ENCODE data around the gene PRR19. TPM values are rescaled to one million over a fixed set of nuclear protein-coding genes. Genes with fewer than 3 reads are reported as not detected.

Gene PRR19
- total RNA-seq, 1 donor from 2014 or later = 1.4 TPM

GRCh38 chr19:42271045-42271419 lies 30.9 kb upstream of the PRR19 start:
- no peak for DNase-seq

DNA sequence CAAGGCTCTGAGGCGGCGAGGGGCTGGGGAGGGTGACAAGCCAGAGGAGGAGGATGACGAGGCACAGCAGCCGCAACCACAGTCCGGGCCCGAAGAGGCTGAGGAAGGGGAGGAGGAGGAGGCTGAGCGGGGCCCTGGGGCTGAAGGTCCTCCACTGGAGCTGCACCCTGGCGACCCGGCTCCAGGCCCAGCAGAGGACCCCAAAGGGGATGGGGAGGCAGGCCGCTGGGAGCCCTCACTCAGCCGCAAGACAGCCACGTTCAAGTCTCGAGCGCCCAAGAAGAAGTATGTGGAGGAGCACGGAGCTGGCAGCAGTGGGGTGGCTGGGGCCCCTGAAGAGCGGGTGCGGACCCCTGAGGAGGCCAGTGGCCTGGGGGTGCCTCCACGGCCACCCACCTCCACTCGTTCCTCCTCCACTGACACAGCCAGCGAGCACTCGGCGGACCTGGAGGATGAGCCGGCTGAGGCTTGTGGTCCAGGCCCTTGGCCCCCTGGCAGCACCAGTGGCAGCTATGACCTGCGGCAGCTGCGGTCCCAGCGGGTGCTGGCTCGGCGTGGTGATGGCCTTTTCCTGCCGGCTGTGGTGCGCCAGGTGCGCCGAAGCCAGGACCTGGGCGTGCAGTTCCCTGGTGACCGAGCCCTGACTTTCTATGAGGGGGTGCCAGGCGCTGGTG lies 29.9 kb upstream of the PRR19 start:
- DNase-seq = no peak

DNA sequence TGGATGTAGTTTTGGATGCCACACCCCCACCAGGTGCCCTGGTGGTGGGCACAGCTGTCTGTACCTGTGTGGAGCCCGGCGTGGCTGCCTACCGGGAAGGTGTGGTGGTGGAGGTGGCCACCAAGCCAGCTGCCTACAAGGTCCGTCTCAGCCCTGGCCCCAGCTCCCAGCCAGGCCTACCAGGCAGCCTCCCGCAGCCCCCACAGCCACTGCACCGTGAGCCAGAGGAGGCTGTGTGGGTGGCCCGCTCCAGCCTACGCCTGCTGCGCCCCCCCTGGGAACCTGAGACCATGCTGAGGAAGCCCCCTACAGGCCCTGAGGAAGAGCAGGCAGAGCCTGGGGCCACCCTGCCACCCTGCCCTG lies 29.4 kb upstream of the PRR19 start:
- DNase-seq = no peak

- DNase-seq = no peak
Observed at GRCh38 chr19:42272989-42273406, 28.9 kb upstream of the PRR19 start.

GRCh38 chr19:42273407-42274064 lies 28.4 kb upstream of the PRR19 start:
- no peak for DNase-seq

- DNase-seq = no peak
Observed at GRCh38 chr19:42274065-42274682, 27.8 kb upstream of the PRR19 start.

GRCh38 chr19:42275103-42275502 lies 26.8 kb upstream of the PRR19 start:
- DNase-seq = no peak

DNA sequence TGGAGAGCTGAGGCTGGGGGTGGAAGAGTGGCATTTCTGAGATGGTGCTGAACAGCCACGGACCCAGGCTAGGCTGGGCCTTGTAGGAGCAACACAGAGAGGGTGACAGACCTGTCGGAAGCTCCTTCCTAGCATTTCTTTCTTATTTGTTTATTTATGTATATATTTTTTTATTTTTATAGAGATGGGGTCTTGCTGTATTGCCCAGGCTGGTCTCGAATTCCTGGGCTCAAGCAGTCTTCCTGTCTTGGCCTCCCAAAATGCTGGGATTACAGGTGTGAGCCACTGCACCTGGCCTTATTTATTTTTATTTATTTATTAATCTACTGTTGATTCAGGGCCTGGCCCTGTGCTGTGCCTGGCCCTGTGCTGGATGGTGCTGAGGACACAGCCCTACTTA lies 26.4 kb upstream of the PRR19 start:
- no peak for DNase-seq

- no peak for DNase-seq
Observed at GRCh38 chr19:42276284-42276683, 25.6 kb upstream of the PRR19 start.

DNA sequence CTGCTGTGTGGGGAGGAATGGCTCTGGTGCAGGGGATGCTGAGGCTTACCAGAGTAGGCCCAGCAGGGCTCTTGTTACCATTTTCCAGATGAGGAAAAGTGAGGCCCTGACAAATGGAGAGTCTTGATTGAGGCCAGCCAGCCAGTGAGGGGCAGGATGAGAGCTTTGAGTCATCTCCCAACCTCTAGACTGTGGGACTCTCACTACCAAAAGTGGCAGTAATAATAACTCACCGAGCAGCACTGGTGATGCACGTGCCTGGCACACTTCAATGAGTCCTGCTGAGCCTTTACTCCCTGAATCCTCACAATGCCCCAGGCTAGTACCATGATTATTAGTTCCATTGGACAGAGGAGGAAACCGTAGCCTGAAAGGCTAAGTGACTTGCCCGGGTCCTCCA lies 25.1 kb upstream of the PRR19 start:
- DNase-seq = no peak

- no peak for DNase-seq
Observed at GRCh38 chr19:42277821-42278451, 24.0 kb upstream of the PRR19 start.

DNA sequence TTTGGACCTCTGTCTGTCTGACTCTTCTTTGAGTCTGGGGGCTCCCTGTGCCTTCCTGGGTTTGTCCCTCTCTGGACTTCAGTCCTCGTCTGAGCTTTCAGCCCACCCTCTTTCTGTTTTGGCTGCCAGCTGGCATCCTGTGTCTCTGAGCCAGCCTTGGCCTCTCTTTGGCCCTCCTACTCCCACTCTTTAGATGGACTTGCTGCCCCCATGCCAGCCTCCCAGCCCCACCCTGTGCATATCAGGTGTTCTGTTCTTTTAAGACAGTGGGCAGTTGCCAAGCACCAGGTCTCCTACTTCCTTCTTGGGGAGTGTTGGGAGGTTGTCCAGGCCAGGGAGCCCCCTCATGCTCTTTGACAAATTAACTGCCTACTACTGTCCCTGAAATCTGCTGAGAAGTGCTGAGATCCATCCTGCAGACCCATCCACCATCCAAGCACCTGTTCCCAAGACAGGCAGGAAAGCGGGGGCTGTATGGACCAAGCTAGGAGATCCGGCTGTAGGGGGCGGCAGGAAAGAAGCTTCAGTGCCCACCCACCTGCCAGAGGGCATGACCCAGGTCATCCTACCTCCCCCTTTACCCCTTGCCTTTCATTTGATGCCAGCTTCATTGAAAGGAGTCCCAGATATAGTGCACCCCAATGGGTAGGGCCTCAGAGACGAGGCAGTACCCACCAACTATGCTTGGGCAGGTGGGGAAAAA lies 23.3 kb upstream of the PRR19 start:
- DNase-seq = no peak

GRCh38 chr19:42279155-42279901 lies 22.6 kb upstream of the PRR19 start:
- no peak for DNase-seq

GRCh38 chr19:42279902-42280814 lies 21.8 kb upstream of the PRR19 start:
- peak; percentile 94 for DNase-seq

DNA sequence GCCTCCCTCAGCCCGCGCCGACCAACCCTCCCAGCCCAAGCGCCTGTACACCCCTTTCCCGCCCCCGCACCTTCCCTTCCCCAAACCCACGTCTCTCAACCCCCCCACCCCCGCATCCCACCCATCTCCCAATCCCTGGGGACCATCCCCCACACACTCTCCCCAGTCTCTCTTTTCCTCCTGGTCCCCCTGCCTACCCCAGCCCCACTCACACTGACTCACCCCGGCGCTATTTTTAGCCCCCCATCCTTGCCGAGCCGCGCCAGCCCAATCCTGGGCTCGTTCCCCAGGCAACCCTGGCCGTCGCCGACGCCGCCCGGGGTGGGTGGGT lies 21.2 kb upstream of the PRR19 start:
- DNase-seq = peak; percentile 85

DNA sequence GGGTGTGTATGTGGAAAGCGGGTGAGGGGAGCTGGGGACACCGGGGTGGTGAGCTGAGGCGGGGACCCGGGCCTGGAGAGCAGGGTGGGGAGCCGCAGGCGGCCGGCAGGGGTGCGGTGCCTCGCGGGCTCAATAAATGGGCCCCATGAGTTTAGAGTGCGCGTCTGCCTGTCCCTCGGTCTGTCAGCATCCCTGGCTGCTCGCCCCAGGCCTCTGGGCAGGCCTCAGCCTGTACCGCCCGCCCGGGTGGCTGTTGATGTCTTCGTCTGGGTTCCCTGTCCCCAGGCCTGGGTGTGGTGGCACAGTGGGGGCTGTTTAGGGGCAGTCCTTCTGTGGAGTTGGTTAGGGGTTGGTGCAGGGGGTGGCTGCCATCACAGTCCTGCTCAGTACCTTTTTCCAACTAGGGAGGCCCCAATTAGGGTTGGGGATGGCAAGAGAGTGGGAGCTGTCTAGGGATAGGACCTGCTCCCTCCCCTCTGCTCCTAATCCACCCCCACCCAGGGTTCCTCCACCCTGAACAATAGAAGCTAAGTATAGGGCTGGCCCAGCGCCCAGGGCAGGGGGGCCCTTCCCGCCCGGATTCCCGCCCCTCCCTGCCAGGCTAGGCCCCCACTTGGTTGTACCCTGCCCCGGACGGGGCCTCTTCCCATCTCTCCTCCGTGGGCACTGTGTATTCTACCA lies 20.6 kb upstream of the PRR19 start:
- peak; percentile 54 for DNase-seq

- DNase-seq = no peak
Observed at GRCh38 chr19:42281827-42282762, 19.8 kb upstream of the PRR19 start.

DNA sequence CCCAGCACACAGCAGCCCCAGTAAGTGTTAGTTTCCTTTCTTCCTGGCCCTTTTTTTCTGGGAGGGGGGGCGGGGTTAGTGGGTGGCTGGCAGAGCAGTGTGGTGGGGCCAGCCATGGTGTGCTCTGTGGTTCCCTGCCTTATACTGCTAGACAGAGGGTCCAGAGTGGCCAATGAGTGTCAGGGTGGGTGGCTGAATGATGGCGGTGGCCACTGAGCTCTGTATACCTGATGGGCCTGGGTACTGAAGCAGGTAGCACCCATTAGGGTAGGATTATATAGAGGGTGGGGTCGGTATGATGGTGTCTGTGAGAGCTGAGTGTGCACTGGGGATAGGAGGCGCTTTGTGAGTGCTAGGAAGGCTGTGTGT lies 19.1 kb upstream of the PRR19 start:
- no peak for DNase-seq

Measured in occipital lobe (tissue), 2 donors.